IMR-90 (cell line): ENCODE measurements around the gene DBN1.

Experiments used
- POLR2A ChIP-seq: IDR thresholded peaks from 2 replicates; pipeline ENCODE4 v1.6.1; 2012; ENCODE audit warnings: mild to moderate bottlenecking, low read depth, low read length
- RAD21 ChIP-seq: IDR thresholded peaks from 2 replicates; pipeline ENCODE4 v1.6.1; 2012; ENCODE audit warnings: low read length, improper control_type of control experiment
- TF ChIP-seq, protein P1 (sequence below): conservative IDR thresholded peaks from 2 replicates; pipeline ENCODE4 v1.5.1; 2012; ENCODE audit warnings: mild to moderate bottlenecking, low read depth, low read length, improper control_type of control experiment
- TF ChIP-seq, protein P2 (sequence below): fragments of 150-350 bp; IDR thresholded peaks from 2 replicates; pipeline ENCODE4 v1.6.1; 2016; ENCODE audit warnings: low read depth, mild to moderate bottlenecking, low read length, moderate library complexity, borderline replicate concordance

DNA sequence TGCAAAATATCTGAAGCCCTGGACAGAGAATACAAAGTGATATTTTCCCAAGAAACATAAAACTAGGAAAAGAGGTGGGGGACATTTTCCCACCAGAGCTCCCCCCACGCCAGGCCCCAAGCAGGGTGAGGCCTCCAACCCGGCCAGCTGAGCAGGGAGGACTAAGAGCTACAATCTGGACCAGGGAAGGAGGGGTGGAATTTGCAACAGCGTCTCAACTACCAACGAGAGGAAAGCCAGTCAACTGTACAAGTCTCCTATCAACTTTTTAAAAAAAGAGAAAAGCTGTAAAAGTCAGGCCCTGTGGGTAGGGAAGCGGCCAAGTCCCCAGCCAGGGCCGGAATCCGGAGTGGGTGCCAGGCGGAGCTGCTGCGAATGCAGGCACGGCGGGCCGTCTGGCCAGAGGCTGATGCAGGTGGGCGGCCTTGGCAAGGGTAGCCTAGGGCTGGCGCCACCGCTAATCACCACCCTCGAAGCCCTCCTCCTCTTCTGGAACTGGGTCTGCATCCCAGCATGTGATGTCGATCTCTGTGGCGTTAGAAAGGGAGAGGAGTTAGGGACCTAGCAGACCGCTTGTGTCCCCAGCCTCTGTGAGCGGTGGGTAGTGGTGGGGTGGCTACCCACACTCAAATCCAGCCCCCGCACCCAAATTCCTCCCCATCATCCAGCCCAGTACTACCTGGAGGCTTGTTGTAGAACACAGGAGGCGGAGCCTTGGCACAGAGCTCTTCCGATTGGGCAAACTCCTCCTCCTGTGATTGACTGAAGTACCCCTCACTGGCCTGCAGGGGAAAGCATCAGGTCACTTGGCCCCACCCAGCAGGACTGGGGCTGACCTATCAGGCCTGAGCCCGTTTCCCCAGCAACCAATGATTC lies 16.2 kb downstream of the DBN1 start:
- TF ChIP-seq POLR2A (no peak), RAD21 (0 out of 2 replicates have a peak, but pooled peaks have one; percentile 13)
- TF ChIP-seq, protein P1, sequence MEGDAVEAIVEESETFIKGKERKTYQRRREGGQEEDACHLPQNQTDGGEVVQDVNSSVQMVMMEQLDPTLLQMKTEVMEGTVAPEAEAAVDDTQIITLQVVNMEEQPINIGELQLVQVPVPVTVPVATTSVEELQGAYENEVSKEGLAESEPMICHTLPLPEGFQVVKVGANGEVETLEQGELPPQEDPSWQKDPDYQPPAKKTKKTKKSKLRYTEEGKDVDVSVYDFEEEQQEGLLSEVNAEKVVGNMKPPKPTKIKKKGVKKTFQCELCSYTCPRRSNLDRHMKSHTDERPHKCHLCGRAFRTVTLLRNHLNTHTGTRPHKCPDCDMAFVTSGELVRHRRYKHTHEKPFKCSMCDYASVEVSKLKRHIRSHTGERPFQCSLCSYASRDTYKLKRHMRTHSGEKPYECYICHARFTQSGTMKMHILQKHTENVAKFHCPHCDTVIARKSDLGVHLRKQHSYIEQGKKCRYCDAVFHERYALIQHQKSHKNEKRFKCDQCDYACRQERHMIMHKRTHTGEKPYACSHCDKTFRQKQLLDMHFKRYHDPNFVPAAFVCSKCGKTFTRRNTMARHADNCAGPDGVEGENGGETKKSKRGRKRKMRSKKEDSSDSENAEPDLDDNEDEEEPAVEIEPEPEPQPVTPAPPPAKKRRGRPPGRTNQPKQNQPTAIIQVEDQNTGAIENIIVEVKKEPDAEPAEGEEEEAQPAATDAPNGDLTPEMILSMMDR = peak; percentile 59
- TF ChIP-seq, protein P2, sequence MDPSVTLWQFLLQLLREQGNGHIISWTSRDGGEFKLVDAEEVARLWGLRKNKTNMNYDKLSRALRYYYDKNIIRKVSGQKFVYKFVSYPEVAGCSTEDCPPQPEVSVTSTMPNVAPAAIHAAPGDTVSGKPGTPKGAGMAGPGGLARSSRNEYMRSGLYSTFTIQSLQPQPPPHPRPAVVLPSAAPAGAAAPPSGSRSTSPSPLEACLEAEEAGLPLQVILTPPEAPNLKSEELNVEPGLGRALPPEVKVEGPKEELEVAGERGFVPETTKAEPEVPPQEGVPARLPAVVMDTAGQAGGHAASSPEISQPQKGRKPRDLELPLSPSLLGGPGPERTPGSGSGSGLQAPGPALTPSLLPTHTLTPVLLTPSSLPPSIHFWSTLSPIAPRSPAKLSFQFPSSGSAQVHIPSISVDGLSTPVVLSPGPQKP = no peak
